HUES6 (cell line): ENCODE results near the gene RAVER2.

Source experiments
- H3K27ac ChIP-seq: 2 replicates; pipeline ENCODE4 v1.7.0; 2013; ENCODE audit warnings: low read depth, mild to moderate bottlenecking, low read length, inconsistent platforms
- H3K27me3 ChIP-seq: 2 replicates; pipeline ENCODE4 v1.6.1; 2013; ENCODE audit warnings: low read length; ENCODE audit not compliant: control insufficient read depth, insufficient read depth
- H3K36me3 ChIP-seq: 2 replicates; pipeline ENCODE4 v1.6.1; 2013; ENCODE audit warnings: low read length; ENCODE audit not compliant: control insufficient read depth, insufficient read depth
- H3K4me1 ChIP-seq: 2 replicates; pipeline ENCODE4 v1.6.1; 2013; ENCODE audit warnings: low read length; ENCODE audit not compliant: control insufficient read depth, insufficient read depth
- H3K4me3 ChIP-seq: 2 replicates; pipeline ENCODE4 v1.5.1; 2013; ENCODE audit warnings: low read depth, low read length
- H3K9ac ChIP-seq: one replicate; pipeline ENCODE4 v1.6.1; 2013; ENCODE audit warnings: mild to moderate bottlenecking, low read length
- H3K9me3 ChIP-seq: 2 replicates; pipeline ENCODE4 v1.6.1; 2013; ENCODE audit warnings: low read depth, low read length; ENCODE audit not compliant: control insufficient read depth, insufficient read depth

RAVER2 gene

GRCh38 chr1:64846573-64847430 lies 101.9 kb downstream of the RAVER2 start:
- Histone ChIP-seq H3K36me3 (peaks cover 35% of the 10 kb centered on the region), H3K4me1 (no peaks in the 10 kb centered on the region)

GRCh38 chr1:64847666-64848065 lies 102.8 kb downstream of the RAVER2 start:
- Histone ChIP-seq H3K4me3 (no peak overlapping the region), H3K4me1 (no peaks in the 10 kb centered on the region), H3K9me3 (no peaks in the 10 kb centered on the region), H3K9ac (no peak overlapping the region), H3K36me3 (peaks cover 37% of the 10 kb centered on the region), H3K27me3 (no peaks in the 10 kb centered on the region), H3K27ac (no peak overlapping the region)

More at GRCh38 chr1:64846573-64847430, 101.9 kb downstream of the RAVER2 start:
- H3K4me3 ChIP-seq, result no peak overlapping the region
- no peak overlapping the region for H3K27ac ChIP-seq
- no peak overlapping the region for H3K9ac ChIP-seq
- H3K27me3 ChIP-seq, result no peaks in the 10 kb centered on the region
- no peaks in the 10 kb centered on the region for H3K9me3 ChIP-seq

GRCh38 chr1:64848136-64848535 lies 103.3 kb downstream of the RAVER2 start:
- peaks cover 37% of the 10 kb centered on the region for H3K36me3 ChIP-seq
- H3K4me1 ChIP-seq, result no peaks in the 10 kb centered on the region
- H3K27ac ChIP-seq, result no peak overlapping the region
- no peaks in the 10 kb centered on the region for H3K9me3 ChIP-seq
- H3K9ac ChIP-seq, result no peak overlapping the region
- H3K4me3 ChIP-seq, result no peak overlapping the region
- no peaks in the 10 kb centered on the region for H3K27me3 ChIP-seq

- Histone ChIP-seq H3K27me3 (no peaks in the 10 kb centered on the region), H3K9me3 (no peaks in the 10 kb centered on the region), H3K27ac (no peak overlapping the region), H3K9ac (no peak overlapping the region), H3K36me3 (peaks cover 33% of the 10 kb centered on the region), H3K4me3 (no peak overlapping the region), H3K4me1 (no peaks in the 10 kb centered on the region)
These were observed 103.9 kb downstream of the RAVER2 start for GRCh38 chr1:64848803-64849202.

GRCh38 chr1:64849942-64850341 lies 105.1 kb downstream of the RAVER2 start:
- H3K9ac ChIP-seq, result no peak overlapping the region
- no peaks in the 10 kb centered on the region for H3K27me3 ChIP-seq
- H3K4me1 ChIP-seq, result no peaks in the 10 kb centered on the region
- H3K36me3 ChIP-seq, result peaks cover 36% of the 10 kb centered on the region
- H3K4me3 ChIP-seq, result no peak overlapping the region
- no peaks in the 10 kb centered on the region for H3K9me3 ChIP-seq
- no peak overlapping the region for H3K27ac ChIP-seq

- no peak overlapping the region for H3K27ac ChIP-seq
- H3K9me3 ChIP-seq, result no peaks in the 10 kb centered on the region
- no peaks in the 10 kb centered on the region for H3K27me3 ChIP-seq
- no peak overlapping the region for H3K9ac ChIP-seq
- no peak overlapping the region for H3K4me3 ChIP-seq
- H3K4me1 ChIP-seq, result no peaks in the 10 kb centered on the region
- H3K36me3 ChIP-seq, result peaks cover 37% of the 10 kb centered on the region
These were observed 106.0 kb downstream of the RAVER2 start for GRCh38 chr1:64850846-64851245.

- Histone ChIP-seq H3K27me3 (no peaks in the 10 kb centered on the region), H3K9me3 (no peaks in the 10 kb centered on the region), H3K4me3 (no peak overlapping the region), H3K4me1 (no peaks in the 10 kb centered on the region), H3K27ac (no peak overlapping the region), H3K36me3 (peaks cover 35% of the 10 kb centered on the region), H3K9ac (no peak overlapping the region)
These were observed 106.8 kb downstream of the RAVER2 start for GRCh38 chr1:64851664-64852063.

- H3K27ac ChIP-seq, result no peak overlapping the region
- H3K27me3 ChIP-seq, result no peaks in the 10 kb centered on the region
- no peaks in the 10 kb centered on the region for H3K4me1 ChIP-seq
- no peaks in the 10 kb centered on the region for H3K9me3 ChIP-seq
- H3K4me3 ChIP-seq, result no peak overlapping the region
- H3K9ac ChIP-seq, result no peak overlapping the region
- peaks cover 59% of the 10 kb centered on the region for H3K36me3 ChIP-seq
These were observed 109.8 kb downstream of the RAVER2 start for GRCh38 chr1:64854674-64855073.

- no peak overlapping the region for H3K4me3 ChIP-seq
- H3K36me3 ChIP-seq, result peaks cover 57% of the 10 kb centered on the region
- no peak overlapping the region for H3K9ac ChIP-seq
- no peaks in the 10 kb centered on the region for H3K27me3 ChIP-seq
- no peaks in the 10 kb centered on the region for H3K4me1 ChIP-seq
- no peak overlapping the region for H3K27ac ChIP-seq
- H3K9me3 ChIP-seq, result no peaks in the 10 kb centered on the region
These were observed 110.7 kb downstream of the RAVER2 start for GRCh38 chr1:64855557-64855956.

GRCh38 chr1:64856553-64856952 lies 111.7 kb downstream of the RAVER2 start:
- Histone ChIP-seq H3K36me3 (peaks cover 54% of the 10 kb centered on the region), H3K27ac (no peak overlapping the region), H3K27me3 (no peaks in the 10 kb centered on the region), H3K9me3 (no peaks in the 10 kb centered on the region), H3K4me1 (peaks cover 4% of the 10 kb centered on the region; the same call in 1 of the 2 replicates), H3K4me3 (no peak overlapping the region), H3K9ac (no peak overlapping the region)

- H3K27me3 ChIP-seq, result no peaks in the 10 kb centered on the region
- no peaks in the 10 kb centered on the region for H3K9me3 ChIP-seq
- H3K27ac ChIP-seq, result no peak overlapping the region
- no peak overlapping the region for H3K4me3 ChIP-seq
- peaks cover 54% of the 10 kb centered on the region for H3K36me3 ChIP-seq
- H3K9ac ChIP-seq, result no peak overlapping the region
- H3K4me1 ChIP-seq, result peaks cover 9% of the 10 kb centered on the region; the same call in 1 of the 2 replicates
These were observed 112.5 kb downstream of the RAVER2 start for GRCh38 chr1:64857347-64857746.
